T-cell (primary cell): Measurements from ENCODE around the gene COG5. TPM values are rescaled to one million over a fixed set of nuclear protein-coding genes. Genes with fewer than 3 reads are reported as not detected.

ENCODE experiments used
- ATAC-seq, 4 experiments: fragments of 200-7000 bp in 3 of 4; fragments of 150-1000 bp in 1 of 4; cut with Tn5 transposase; replicated peaks in 1 of 4; 1 replicate in 3 of 4; 2 replicates in 1 of 4; pipeline ENCODE4 v1.10.0; 2021; ENCODE audit warnings: moderate library complexity in 3 of 4, mild to moderate bottlenecking in 2 of 4, moderate number of reproducible peaks in 1 of 4
- CTCF ChIA-PET, 2 donors: fragments of 300-600 bp; sonication (Branson Sonifier 250); formaldehyde crosslinking; loops; one replicate each; lab custom pipeline; 2022; ENCODE audit warnings: antibody characterized with exemption in 2 of 2; lab: Charles Lee
- POLR2A ChIA-PET, 2 donors: fragments of 300-600 bp; sonication (Branson Sonifier 250); formaldehyde crosslinking; loops; one replicate each; lab custom pipeline; 2022; ENCODE audit warnings: antibody characterized with exemption in 2 of 2; lab: Charles Lee
- DNase-seq, 35 experiments: peaks; one replicate each; pipeline versions ENCODE4 v3.0.0 to v3.0.0-alpha.2; 2013 to 2023
- H3K27ac ChIP-seq: one replicate; pipeline ENCODE4 v1.5.1; 2013; ENCODE audit warnings: low read length
- H3K27me3 ChIP-seq, 2 experiments: replicated peaks in 1 of 2; 1 replicate in 1 of 2; 2 replicates in 1 of 2; pipeline versions ENCODE4 v1.6.1 to v1.7.0; 2013; ENCODE audit warnings: low read length in 1 of 2, mixed read lengths in 1 of 2; ENCODE audit not compliant: control insufficient read depth in 2 of 2, insufficient read depth in 2 of 2; ENCODE audit errors: extremely low read depth in 1 of 2
- H3K36me3 ChIP-seq, 2 donors: 1 replicate in 1 of 2; 2 replicates in 1 of 2; pipeline versions ENCODE4 v1.6.1 to v1.7.0; 2013; ENCODE audit warnings: low read length in 1 of 2; ENCODE audit not compliant: control insufficient read depth in 2 of 2, insufficient read depth in 1 of 2; ENCODE audit errors: extremely low read depth in 1 of 2
- H3K4me1 ChIP-seq, 2 experiments: 1 replicate in 1 of 2; 2 replicates in 1 of 2; pipeline versions ENCODE4 v1.6.1 to v1.7.0; 2013; ENCODE audit warnings: low read length in 2 of 2, mixed read lengths in 1 of 2; ENCODE audit not compliant: insufficient read depth in 2 of 2, control insufficient read depth in 1 of 2; ENCODE audit errors: extremely low read depth in 1 of 2
- H3K4me3 ChIP-seq, 2 donors: 1 replicate in 1 of 2; 2 replicates in 1 of 2; pipeline versions ENCODE4 v1.5.1 to v1.7.0; 2013; ENCODE audit warnings: mild to moderate bottlenecking in 2 of 2, low read length in 1 of 2, moderate library complexity in 1 of 2; ENCODE audit not compliant: control insufficient read depth in 1 of 2; ENCODE audit errors: extremely low read depth in 1 of 2
- H3K9me3 ChIP-seq: 2 replicates; pipeline ENCODE4 v1.7.0; 2013
- H3K27ac Mint-ChIP-seq, 2 donors: one replicate each; pipeline ENCODE4 v1.8.0; 2020 to 2021; ENCODE audit warnings: mild to moderate bottlenecking in 2 of 2, mixed read lengths in 2 of 2
- H3K27me3 Mint-ChIP-seq, 2 donors: one replicate each; pipeline ENCODE4 v1.8.0; 2021 to 2022; ENCODE audit warnings: mixed read lengths in 2 of 2
- H3K36me3 Mint-ChIP-seq: one replicate; pipeline ENCODE4 v1.8.0; 2021; ENCODE audit warnings: mixed read lengths
- H3K4me1 Mint-ChIP-seq, 3 donors: one replicate each; pipeline ENCODE4 v1.8.0; 2020 to 2022; ENCODE audit warnings: mixed read lengths in 3 of 3, mild to moderate bottlenecking in 1 of 3
- H3K4me3 Mint-ChIP-seq, 3 donors: one replicate each; pipeline ENCODE4 v1.8.0; 2020 to 2022; ENCODE audit warnings: mild to moderate bottlenecking in 3 of 3, mixed read lengths in 3 of 3, moderate library complexity in 3 of 3
- H3K9me3 Mint-ChIP-seq, 3 donors: one replicate each; pipeline ENCODE4 v1.8.0; 2020 to 2022; ENCODE audit warnings: mixed read lengths in 3 of 3
- WGBS: methylation state at CpG from one replicate; pipeline ENCODE4 v1.1.5; 2013; ENCODE audit warnings: missing lambda C conversion rate; ENCODE audit not compliant: insufficient coverage; 5-methylcytosine and 5-hydroxymethylcytosine counted together
- total RNA-seq, 35 experiments: library from RNA in 6 of 35; stranded (reverse) in 6 of 35; fragments of 120-200 nt in 1 of 35; gene quantifications; one replicate each; pipeline versions ENCODE4 v1.2.1 to v1.2.4 and lab custom pipeline; 2013 to 2026

The COG5 gene
- total RNA-seq, 5 donors from 2014 or later (not counting 1 experiment from before 2014, with no cell fraction given), result 37.3 to 83.8 (median 55.4) TPM

- no peak for DNase-seq
- H3K4me3 ChIP-seq, result no peak overlapping the region
- peaks cover 0 to 2% of the 10 kb centered on the region in 2 donors for H3K36me3 ChIP-seq
- H3K4me1 Mint-ChIP-seq, result peaks cover 20 to 22% (median 20%) of the 10 kb centered on the region in 3 donors
- H3K27ac Mint-ChIP-seq, result no peak overlapping the region
- no peaks in the 10 kb centered on the region for H3K27me3 Mint-ChIP-seq
- H3K4me1 ChIP-seq, result peaks cover 3 to 7% of the 10 kb centered on the region in 2 experiments
- no peaks in the 10 kb centered on the region for H3K9me3 Mint-ChIP-seq
- H3K27me3 ChIP-seq, result no peaks in the 10 kb centered on the region
- H3K27ac ChIP-seq, result no peak overlapping the region
- no peaks in the 10 kb centered on the region for H3K9me3 ChIP-seq
- H3K36me3 Mint-ChIP-seq, result peaks cover 18% of the 10 kb centered on the region
- CTCF ChIA-PET, result interaction anchor here (0.6 to 1.0 kb wide), 2 partner anchors 42 to 309 kb away, joined by 3 read pairs; no protein-coding TSS in a partner anchor
- H3K4me3 Mint-ChIP-seq, result peak overlapping the region; percentile 37 to 80 (median 75)
- no CpG with 5 or more reads among the region's 5 CpGs for WGBS
- ATAC-seq, result no peak
- POLR2A ChIA-PET, result interaction anchor here in 1 of 2 donors (0.6 kb wide), 1 partner anchor 18 kb away, joined by 3 read pairs; no protein-coding TSS in a partner anchor
These were observed 17.8 kb upstream of the COG5 start for GRCh38 chr7:107581387-107582013.

GRCh38 chr7:107580716-107581383 lies 17.1 kb upstream of the COG5 start:
- no peaks in the 10 kb centered on the region for H3K27me3 ChIP-seq
- peaks cover 3 to 7% of the 10 kb centered on the region in 2 experiments for H3K4me1 ChIP-seq
- peaks cover 20 to 22% (median 20%) of the 10 kb centered on the region in 3 donors for H3K4me1 Mint-ChIP-seq
- no CpG with 5 or more reads among the region's 10 CpGs for WGBS
- peak overlapping the region; percentile 75 to 80 (median 78) for H3K4me3 Mint-ChIP-seq
- no peaks in the 10 kb centered on the region for H3K9me3 Mint-ChIP-seq
- peaks cover 17% of the 10 kb centered on the region for H3K36me3 Mint-ChIP-seq
- ChIA-PET CTCF (interaction anchor here in 1 of 2 donors (0.6 kb wide), 1 partner anchor 43 kb away, joined by 3 read pairs; no protein-coding TSS in a partner anchor), POLR2A (interaction anchor here in 1 of 2 donors (1.1 kb wide), 1 partner anchor 375 kb away, joined by 6 read pairs; no protein-coding TSS in a partner anchor)
- peak overlapping the region; percentile 88 to 90 for H3K4me3 ChIP-seq
- H3K27ac Mint-ChIP-seq, result no peak overlapping the region
- peaks cover 0 to 2% of the 10 kb centered on the region in 2 donors for H3K36me3 ChIP-seq
- peak overlapping the region; percentile 45 for H3K27ac ChIP-seq
- no peaks in the 10 kb centered on the region for H3K27me3 Mint-ChIP-seq
- H3K9me3 ChIP-seq, result no peaks in the 10 kb centered on the region
- ATAC-seq (no peak), DNase-seq (no peak)

- CTCF ChIA-PET, result interaction anchor here in 1 of 2 donors (0.6 kb wide), 1 partner anchor 454 kb away, joined by 5 read pairs; no protein-coding TSS in a partner anchor
- Mint-ChIP-seq H3K4me3 (peak within 1 kb of the TSS; percentile 80 to 89 (median 88)), H3K27me3 (no peaks in the 10 kb centered on the region), H3K4me1 (peaks cover 20 to 22% (median 20%) of the 10 kb centered on the region in 3 donors), H3K36me3 (peaks cover 12% of the 10 kb centered on the region), H3K27ac (peak within 1 kb of the TSS; percentile 55 to 88), H3K9me3 (no peaks in the 10 kb centered on the region)
- peak in 34 of 35 experiments; percentile 16 to 82 (median 50) for DNase-seq
- WGBS, result under 1% methylated on average over 76 of the region's 89 CpGs
- ATAC-seq, result peak; percentile 94 to 97 (median 96)
- Histone ChIP-seq H3K36me3 (peaks cover 0 to 2% of the 10 kb centered on the region in 2 donors), H3K4me3 (peak within 1 kb of the TSS; percentile 88 to 90), H3K27ac (peak within 1 kb of the TSS; percentile 59), H3K9me3 (no peaks in the 10 kb centered on the region), H3K27me3 (no peaks in the 10 kb centered on the region), H3K4me1 (peaks cover 3 to 7% of the 10 kb centered on the region in 2 experiments)
- POLR2A ChIA-PET, result interaction anchor here in 1 of 2 donors (1.1 kb wide), 1 partner anchor 374 kb away, joined by 6 read pairs; no protein-coding TSS in a partner anchor
These were observed 16.4 kb upstream of the COG5 start, which contains the start of gene BCAP29 for GRCh38 chr7:107579885-107580715. Gene BCAP29, plus strand, starts transcription at chr7:107580246. Its CDS starts 527 bp downstream, at chr7:107580773.

- POLR2A ChIA-PET, result interaction anchor here in 1 of 2 donors (1.1 kb wide), 1 partner anchor 374 kb away, joined by 6 read pairs; no protein-coding TSS in a partner anchor
- 24% methylated on average over 3 of the region's 9 CpGs for WGBS
- Mint-ChIP-seq H3K9me3 (no peaks in the 10 kb centered on the region), H3K27ac (peak overlapping the region in 1 of 2 donors; percentile 88), H3K36me3 (peaks cover 11% of the 10 kb centered on the region), H3K4me3 (peak overlapping the region; percentile 80 to 89 (median 88)), H3K4me1 (peaks cover 20 to 22% (median 20%) of the 10 kb centered on the region in 3 donors), H3K27me3 (no peaks in the 10 kb centered on the region)
- DNase-seq (no peak), ATAC-seq (no peak)
- Histone ChIP-seq H3K36me3 (peaks cover 0 to 2% of the 10 kb centered on the region in 2 donors), H3K4me3 (peak overlapping the region; percentile 88 to 90), H3K27me3 (no peaks in the 10 kb centered on the region), H3K27ac (peak overlapping the region; percentile 59), H3K9me3 (no peaks in the 10 kb centered on the region), H3K4me1 (peaks cover 3 to 7% of the 10 kb centered on the region in 2 experiments)
- CTCF ChIA-PET, result interaction anchor here in 1 of 2 donors (0.6 kb wide), 1 partner anchor 453 kb away, joined by 5 read pairs; no protein-coding TSS in a partner anchor
These were observed 15.8 kb upstream of the COG5 start for GRCh38 chr7:107579554-107579884.

GRCh38 chr7:107573537-107573936 lies 9.8 kb upstream of the COG5 start:
- POLR2A ChIA-PET, result no interaction called here
- ATAC-seq, result no peak

More at GRCh38 chr7:107573537-107573936, 9.8 kb upstream of the COG5 start:
- H3K4me1 ChIP-seq, result no peaks in the 10 kb centered on the region
- no peaks in the 10 kb centered on the region for H3K27me3 ChIP-seq
- H3K9me3 ChIP-seq, result no peaks in the 10 kb centered on the region
- no peaks in the 10 kb centered on the region for H3K27me3 Mint-ChIP-seq
- no peak overlapping the region for H3K4me3 Mint-ChIP-seq
- no peaks in the 10 kb centered on the region for H3K9me3 Mint-ChIP-seq
- no peak overlapping the region for H3K27ac Mint-ChIP-seq
- H3K27ac ChIP-seq, result no peak overlapping the region
- WGBS, result 100% methylated on average over 1 of the region's 4 CpGs
- peaks cover 26% of the 10 kb centered on the region for H3K36me3 Mint-ChIP-seq
- no peak overlapping the region for H3K4me3 ChIP-seq
- no peak for DNase-seq
- H3K4me1 Mint-ChIP-seq, result peaks cover 0 to 1% (median 0%) of the 10 kb centered on the region in 3 donors
- CTCF ChIA-PET, result interaction anchor here in 1 of 2 donors (0.6 kb wide), 1 partner anchor 371 kb away, joined by 4 read pairs; no protein-coding TSS in a partner anchor
- peaks cover 0 to 18% of the 10 kb centered on the region in 2 donors for H3K36me3 ChIP-seq
